Liver (tissue), 9 donors: ENCODE data around the gene TCFL5. TPM values are rescaled to one million over a fixed set of nuclear protein-coding genes. Genes with fewer than 3 reads are reported as not detected.

ENCODE experiments used
- DNase-seq: peaks from one replicate; pipeline ENCODE4 v3.0.0-alpha.2; 2017; ENCODE audit warnings: low spot score
- H3K27ac ChIP-seq, 2 donors: one replicate each; pipeline ENCODE4 v1.7.0; 2013; ENCODE audit warnings: inconsistent platforms in 2 of 2, low read length in 2 of 2, control low read depth in 1 of 2, low read depth in 1 of 2, mild to moderate bottlenecking in 1 of 2
- H3K27me3 ChIP-seq, 4 donors: one replicate each; pipeline versions ENCODE4 v1.6.1 to v1.7.0; 2013; ENCODE audit warnings: low read length in 3 of 4, inconsistent platforms in 1 of 4, mild to moderate bottlenecking in 1 of 4, moderate library complexity in 1 of 4; ENCODE audit not compliant: control insufficient read depth in 4 of 4, insufficient read depth in 4 of 4
- H3K36me3 ChIP-seq, 4 donors: one replicate each; pipeline versions ENCODE4 v1.6.1 to v1.7.0; 2013; ENCODE audit warnings: low read length in 3 of 4, mild to moderate bottlenecking in 3 of 4, low read depth in 1 of 4, moderate library complexity in 1 of 4; ENCODE audit not compliant: control insufficient read depth in 4 of 4, insufficient read depth in 3 of 4
- H3K4me1 ChIP-seq, 4 donors: one replicate each; pipeline versions ENCODE4 v1.6.1 to v1.7.0; 2013; ENCODE audit warnings: low read length in 3 of 4, mild to moderate bottlenecking in 3 of 4, moderate library complexity in 1 of 4; ENCODE audit not compliant: control insufficient read depth in 4 of 4, insufficient read depth in 4 of 4
- H3K4me3 ChIP-seq, 3 donors: one replicate each; pipeline versions ENCODE4 v1.6.1 to v1.7.0; 2013; ENCODE audit warnings: low read length in 3 of 3, control low read depth in 1 of 3, low read depth in 1 of 3, mild to moderate bottlenecking in 1 of 3
- H3K9ac ChIP-seq, 2 donors: one replicate each; pipeline ENCODE4 v1.7.0; 2013; ENCODE audit warnings: low read length in 2 of 2, mild to moderate bottlenecking in 2 of 2, moderate library complexity in 2 of 2, control low read depth in 1 of 2, low read depth in 1 of 2
- H3K9me3 ChIP-seq, 4 donors: one replicate each; pipeline versions ENCODE4 v1.6.1 to v1.7.0; 2013; ENCODE audit warnings: low read length in 3 of 4; ENCODE audit not compliant: control insufficient read depth in 4 of 4
- ATF3 ChIP-seq: IDR thresholded peaks from 2 replicates; pipeline ENCODE4 v1.6.1; 2016; ENCODE audit warnings: antibody characterized with exemption
- CTCF ChIP-seq: fragments of 150-350 bp; IDR thresholded peaks from 2 replicates; pipeline ENCODE4 v1.5.1; 2017; ENCODE audit warnings: improper control_type of control experiment, low read depth, low read length; ENCODE audit not compliant: missing input control
- EGR1 ChIP-seq, 2 donors: IDR thresholded peaks; 2 replicates each; pipeline ENCODE4 v1.6.1; 2016 to 2018; ENCODE audit warnings: antibody characterized with exemption in 2 of 2, low read depth in 2 of 2
- FOXA1 ChIP-seq: IDR thresholded peaks from 2 replicates; pipeline ENCODE4 v1.6.1; 2016; ENCODE audit warnings: antibody characterized with exemption
- FOXA2 ChIP-seq: IDR thresholded peaks from 2 replicates; pipeline ENCODE4 v1.6.1; 2016; ENCODE audit warnings: antibody characterized with exemption
- GABPA ChIP-seq, 2 donors: IDR thresholded peaks in 1 of 2; conservative IDR thresholded peaks in 1 of 2; 2 replicates each; pipeline ENCODE4 v1.6.1; 2016; ENCODE audit warnings: antibody characterized with exemption in 2 of 2, mild to moderate bottlenecking in 1 of 2, moderate library complexity in 1 of 2
- HNF4A ChIP-seq, 2 donors: conservative IDR thresholded peaks; 2 replicates each; pipeline ENCODE4 v1.6.1; 2016; ENCODE audit warnings: antibody characterized with exemption in 2 of 2, mild to moderate bottlenecking in 2 of 2
- HNF4G ChIP-seq: IDR thresholded peaks from 2 replicates; pipeline ENCODE4 v1.6.1; 2016; ENCODE audit warnings: antibody characterized with exemption
- JUND ChIP-seq, 2 donors: IDR thresholded peaks; 2 replicates each; pipeline ENCODE4 v1.6.1; 2016; ENCODE audit warnings: antibody characterized with exemption in 2 of 2
- MAX ChIP-seq: IDR thresholded peaks from 2 replicates; pipeline ENCODE4 v1.6.1; 2016; ENCODE audit warnings: antibody characterized with exemption
- NR2F2 ChIP-seq: IDR thresholded peaks from 2 replicates; pipeline ENCODE4 v1.6.1; 2016; ENCODE audit warnings: antibody characterized with exemption
- RAD21 ChIP-seq, 2 donors: IDR thresholded peaks; 2 replicates each; pipeline ENCODE4 v1.6.1; 2016; ENCODE audit warnings: antibody characterized with exemption in 2 of 2, mild to moderate bottlenecking in 2 of 2
- REST ChIP-seq: IDR thresholded peaks from 2 replicates; pipeline ENCODE4 v1.6.1; 2016; ENCODE audit warnings: antibody characterized with exemption, mild to moderate bottlenecking
- RXRA ChIP-seq, 2 donors: IDR thresholded peaks; 2 replicates each; pipeline ENCODE4 v1.6.1; 2017 to 2018; ENCODE audit warnings: antibody characterized with exemption in 2 of 2, mild to moderate bottlenecking in 1 of 2
- SP1 ChIP-seq: IDR thresholded peaks from 2 replicates; pipeline ENCODE4 v1.6.1; 2018; ENCODE audit warnings: antibody characterized with exemption, mild to moderate bottlenecking
- TAF1 ChIP-seq: conservative IDR thresholded peaks from 2 replicates; pipeline ENCODE4 v1.6.1; 2016; ENCODE audit warnings: antibody characterized with exemption, mild to moderate bottlenecking
- YY1 ChIP-seq: IDR thresholded peaks from 2 replicates; pipeline ENCODE4 v1.6.1; 2016; ENCODE audit warnings: antibody characterized with exemption, mild to moderate bottlenecking
- WGBS: extraction: QIAGEN DNeasy Blood & Tissue Kit; methylation state at CpG from one replicate; pipeline ENCODE4 v1.1.7; 2013; 5-methylcytosine and 5-hydroxymethylcytosine counted together
- polyA plus RNA-seq, 2 donors: library from polyadenylated mRNA; stranded (reverse) in 1 of 2; unstranded in 1 of 2; fragments of 200-250 nt in 1 of 2; fragments of >200 nt in 1 of 2; fragmentation: Nextera tagmentation in 1 of 2; extraction: Ambion mirVana in 1 of 2; gene quantifications; one replicate each; pipeline versions ENCODE4 v1.2.1 to v1.2.3, GENCODE V29; 2013 to 2015
- total RNA-seq, 2 donors: library from RNA; depleted of rRNA; stranded (reverse); fragments of >200 nt; gene quantifications; one replicate each; pipeline ENCODE4 v1.2.3, GENCODE V29; 2014
- TF ChIP-seq, protein P1 (sequence below): IDR thresholded peaks from 2 replicates; pipeline ENCODE4 v1.6.1; 2016; ENCODE audit warnings: antibody characterized with exemption
- donor health status: healthy.
- donor health status: healthy.
- donor health status: healthy.
- donor health status: healthy.
- donor health status: healthy.

Gene TCFL5
- total and polyA plus RNA-seq, 4 donors, result 0.79 to 3.8 (median 2.2) TPM

GRCh38 chr20:62894261-62894660, 32.6 kb upstream of the TCFL5 start (continued):
- TF ChIP-seq FOXA1, result no peak
- no peak for TF ChIP-seq TAF1
- TF ChIP-seq, protein P1, sequence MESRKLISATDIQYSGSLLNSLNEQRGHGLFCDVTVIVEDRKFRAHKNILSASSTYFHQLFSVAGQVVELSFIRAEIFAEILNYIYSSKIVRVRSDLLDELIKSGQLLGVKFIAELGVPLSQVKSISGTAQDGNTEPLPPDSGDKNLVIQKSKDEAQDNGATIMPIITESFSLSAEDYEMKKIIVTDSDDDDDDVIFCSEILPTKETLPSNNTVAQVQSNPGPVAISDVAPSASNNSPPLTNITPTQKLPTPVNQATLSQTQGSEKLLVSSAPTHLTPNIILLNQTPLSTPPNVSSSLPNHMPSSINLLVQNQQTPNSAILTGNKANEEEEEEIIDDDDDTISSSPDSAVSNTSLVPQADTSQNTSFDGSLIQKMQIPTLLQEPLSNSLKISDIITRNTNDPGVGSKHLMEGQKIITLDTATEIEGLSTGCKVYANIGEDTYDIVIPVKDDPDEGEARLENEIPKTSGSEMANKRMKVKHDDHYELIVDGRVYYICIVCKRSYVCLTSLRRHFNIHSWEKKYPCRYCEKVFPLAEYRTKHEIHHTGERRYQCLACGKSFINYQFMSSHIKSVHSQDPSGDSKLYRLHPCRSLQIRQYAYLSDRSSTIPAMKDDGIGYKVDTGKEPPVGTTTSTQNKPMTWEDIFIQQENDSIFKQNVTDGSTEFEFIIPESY, result no peak
- no peak for TF ChIP-seq JUND (IDR thresholded peaks at IDR 0.05)

DNA sequence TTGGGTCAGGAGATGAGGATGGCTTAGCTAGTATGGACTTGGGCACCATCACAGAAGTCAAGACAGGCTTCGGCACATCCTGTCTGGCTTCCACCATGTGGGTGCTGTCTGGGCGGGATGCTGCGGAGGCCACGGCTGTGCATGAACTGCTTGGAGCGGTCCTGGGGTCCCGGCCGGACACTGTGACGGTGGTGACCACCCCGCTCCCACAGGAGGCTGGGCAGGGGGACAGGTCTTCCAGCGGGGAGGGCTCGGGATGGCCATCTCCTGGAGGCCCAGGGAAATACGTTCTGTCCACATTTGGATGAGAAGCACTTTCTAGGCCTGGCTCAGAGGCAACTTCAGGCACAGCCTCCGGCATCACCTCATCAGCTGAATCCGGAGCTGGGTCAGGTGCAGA, 32.1 kb upstream of the TCFL5 start:
- H3K4me3 ChIP-seq, result no peak overlapping the region
- no peaks in the 10 kb centered on the region for H3K9me3 ChIP-seq
- no peak overlapping the region for H3K9ac ChIP-seq
- H3K27me3 ChIP-seq, result no peaks in the 10 kb centered on the region
- H3K4me1 ChIP-seq, result peaks cover 0 to 8% (median 6%) of the 10 kb centered on the region in 4 donors
- H3K27ac ChIP-seq, result no peak overlapping the region
- peaks cover 11 to 70% (median 51%) of the 10 kb centered on the region in 4 donors for H3K36me3 ChIP-seq
- WGBS, result 96% methylated on average over 14 of the region's 14 CpGs
- no peak for DNase-seq
- TF ChIP-seq SP1, result no peak
- no peak for TF ChIP-seq FOXA1
- no peak for TF ChIP-seq HNF4A (conservative IDR thresholded peaks at IDR 0.05)
- TF ChIP-seq TAF1, result no peak
- TF ChIP-seq, protein P1, result no peak
- TF ChIP-seq RXRA (IDR thresholded peaks at IDR 0.05), result no peak
- TF ChIP-seq RAD21 (IDR thresholded peaks at IDR 0.05), result no peak
- TF ChIP-seq REST, result no peak
- TF ChIP-seq FOXA2, result no peak
- TF ChIP-seq NR2F2, result no peak
- TF ChIP-seq MAX, result no peak
- no peak for TF ChIP-seq CTCF
- no peak for TF ChIP-seq HNF4G
- no peak for TF ChIP-seq GABPA (IDR thresholded peaks at IDR 0.05 in 1 of 2, conservative IDR thresholded peaks at IDR 0.05 in 1 of 2)
- no peak for TF ChIP-seq YY1
- no peak for TF ChIP-seq JUND (IDR thresholded peaks at IDR 0.05)
- no peak for TF ChIP-seq ATF3
- no peak for TF ChIP-seq EGR1 (IDR thresholded peaks at IDR 0.05; ENCODE audit: low read depth in 2 of 2)
